Pancreas (tissue), 10 donors: ENCODE measurements around the gene SETBP1. TPM values are rescaled to one million over a fixed set of nuclear protein-coding genes. Genes with fewer than 3 reads are reported as not detected.
A peak's percentile ranks its signal among the peaks of the same experiment; 100 is the strongest.

Experiments used
- ATAC-seq, 4 donors: fragments of 200-7000 bp; cut with Tn5 transposase; one replicate each; pipeline versions ENCODE4 v1.8.0 to v1.9.1; 2020; ENCODE audit warnings: mild to moderate bottlenecking in 4 of 4, moderate library complexity in 4 of 4
- DNase-seq, 6 donors: peaks; one replicate each; pipeline ENCODE4 v3.0.0-alpha.2; 2020
- FAIRE-seq: peaks from 2 replicates; lab custom pipeline; 2012; peaks lifted over from hg19 to GRCh38; lab: Jason Lieb, UNC
- H3K27ac ChIP-seq, 4 donors: fragments of 200-600 bp; sonication (generic); 1 replicate in 3 of 4; 2 replicates in 1 of 4; pipeline versions ENCODE4 v1.5.0 to v1.8.0; 2020
- H3K27me3 ChIP-seq, 4 donors: fragments of 200-600 bp; one replicate each; pipeline ENCODE4 v1.8.0; 2021
- H3K36me3 ChIP-seq, 3 donors: fragments of 200-600 bp; sonication (generic) in 1 of 3; one replicate each; pipeline versions ENCODE4 v1.5.0 to v1.8.0; 2020 to 2021
- H3K4me1 ChIP-seq, 3 donors: fragments of 200-600 bp; one replicate each; pipeline ENCODE4 v1.8.0; 2021
- H3K4me3 ChIP-seq, 4 donors: fragments of 200-600 bp; sonication (generic) in 2 of 4; one replicate each; pipeline versions ENCODE4 v1.5.0 to v1.8.0; 2020 to 2021
- H3K9me3 ChIP-seq, 4 donors: fragments of 200-600 bp; one replicate each; pipeline ENCODE4 v1.8.0; 2021
- WGBS, 2 donors: extraction: QIAGEN DNeasy Blood & Tissue Kit; methylation state at CpG; one replicate each; pipeline ENCODE4 v1.1.7; 2013; 5-methylcytosine and 5-hydroxymethylcytosine counted together
- intact Hi-C, 3 donors: fragments of 100-400 bp; cut with DNase I; formaldehyde crosslinking; loops; one replicate each; pipeline versions ENCODE4 v1.11.1 to v1.14.2; 2022
- polyA plus RNA-seq, 2 donors: library from polyadenylated mRNA; stranded (reverse); fragments of 200-250 nt; gene quantifications; one replicate each; pipeline ENCODE4 v1.2.3, GENCODE V29; 2013
- total RNA-seq, 6 donors: library from RNA; stranded (reverse); fragmentation: NEBNext Ultra II Directional in 4 of 6; extraction: Animal tissue kit (Norgen Biotek cat#: 25700) in 4 of 6; gene quantifications; one replicate each; pipeline versions ENCODE4 v1.2.1 to v1.2.4, GENCODE V29; 2021 to 2023
- TF ChIP-seq, protein P1 (sequence below), 4 donors: fragments of 200-600 bp; sonication (generic) in 3 of 4; IDR thresholded peaks; one replicate each; pipeline versions ENCODE4 v1.5.0 to v1.8.0; 2021; ENCODE audit warnings: antibody characterized with exemption in 4 of 4
- donor health status: healthy with polysubstance abuse.
- donor health status: DM: no; HTN: no; CAD: no; lungs with moderate emphysema.
- donor health status: DM: no; HTN: no; CAD: no.
- donor health status: control.
- donor health status: control.
- donor health status: Bipolar disorder and iron deficiency.
- donor health status: DM: yes; HTN: yes; CAD: no.
- donor health status: DM: no; HTN: no; CAD: no.
- donor health status: DM: no; HTN: no; CAD: no.
- donor health status: DM: yes; HTN: yes; CAD: no.

The SETBP1 gene
- total and polyA plus RNA-seq, 8 donors, result 3.9 to 24.0 (median 18.1) TPM

DNA sequence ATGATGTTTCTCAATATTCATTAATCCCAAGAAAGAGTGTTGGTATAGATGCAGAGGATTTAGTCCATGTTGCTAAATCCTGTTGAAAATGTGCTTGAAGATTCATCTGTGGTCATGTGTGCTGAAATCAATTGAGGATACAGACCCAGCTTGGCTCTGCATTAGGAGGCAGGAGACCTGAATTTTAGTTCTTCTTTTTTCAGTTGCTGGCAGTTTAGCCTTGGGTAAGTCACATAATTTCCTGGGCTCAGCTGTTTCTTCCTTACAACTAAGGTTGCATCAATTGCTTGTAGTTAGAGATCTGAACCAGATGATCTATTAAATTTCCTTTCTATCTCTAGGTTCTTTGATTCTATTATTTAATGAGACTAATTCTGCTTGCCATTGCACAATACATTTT is 54.4 kb downstream of the SETBP1 start:
- no peak for ATAC-seq
- intact Hi-C loops, result loop anchor here in 1 of 3 donors (10.0 kb wide), 1 partner anchor 50 kb away; the partner anchor contains the start of gene SETBP1

GRCh38 chr18:44736664-44737380 is 56.1 kb downstream of the SETBP1 start:
- TF ChIP-seq, protein P1, sequence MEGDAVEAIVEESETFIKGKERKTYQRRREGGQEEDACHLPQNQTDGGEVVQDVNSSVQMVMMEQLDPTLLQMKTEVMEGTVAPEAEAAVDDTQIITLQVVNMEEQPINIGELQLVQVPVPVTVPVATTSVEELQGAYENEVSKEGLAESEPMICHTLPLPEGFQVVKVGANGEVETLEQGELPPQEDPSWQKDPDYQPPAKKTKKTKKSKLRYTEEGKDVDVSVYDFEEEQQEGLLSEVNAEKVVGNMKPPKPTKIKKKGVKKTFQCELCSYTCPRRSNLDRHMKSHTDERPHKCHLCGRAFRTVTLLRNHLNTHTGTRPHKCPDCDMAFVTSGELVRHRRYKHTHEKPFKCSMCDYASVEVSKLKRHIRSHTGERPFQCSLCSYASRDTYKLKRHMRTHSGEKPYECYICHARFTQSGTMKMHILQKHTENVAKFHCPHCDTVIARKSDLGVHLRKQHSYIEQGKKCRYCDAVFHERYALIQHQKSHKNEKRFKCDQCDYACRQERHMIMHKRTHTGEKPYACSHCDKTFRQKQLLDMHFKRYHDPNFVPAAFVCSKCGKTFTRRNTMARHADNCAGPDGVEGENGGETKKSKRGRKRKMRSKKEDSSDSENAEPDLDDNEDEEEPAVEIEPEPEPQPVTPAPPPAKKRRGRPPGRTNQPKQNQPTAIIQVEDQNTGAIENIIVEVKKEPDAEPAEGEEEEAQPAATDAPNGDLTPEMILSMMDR (IDR thresholded peaks at IDR 0.05), result no peak
- peak in 1 of 4 donors; percentile 11 for ATAC-seq
- Histone ChIP-seq H3K36me3 (no peaks in the 10 kb centered on the region), H3K4me3 (no peak overlapping the region), H3K9me3 (no peaks in the 10 kb centered on the region), H3K4me1 (peaks cover 13 to 27% (median 14%) of the 10 kb centered on the region in 3 donors), H3K27me3 (no peaks in the 10 kb centered on the region), H3K27ac (no peak overlapping the region)
- DNase-seq, result no peak
- FAIRE-seq, result no peak
- WGBS, 2 donors, result 78 to 84% methylated on average over 3 of the region's 3 CpGs
- intact Hi-C loops, result loop anchor here in 1 of 3 donors (10.0 kb wide), 1 partner anchor 52 kb away; the partner anchor contains the start of gene SETBP1

More for the DNA sequence above, 54.4 kb downstream of the SETBP1 start:
- Histone ChIP-seq H3K36me3 (no peaks in the 10 kb centered on the region), H3K4me1 (peaks cover 13 to 30% (median 16%) of the 10 kb centered on the region in 3 donors), H3K27me3 (no peaks in the 10 kb centered on the region), H3K4me3 (no peak overlapping the region), H3K9me3 (no peaks in the 10 kb centered on the region), H3K27ac (no peak overlapping the region)
- no peak for FAIRE-seq
- no peak for DNase-seq
- TF ChIP-seq, protein P1 (IDR thresholded peaks at IDR 0.05), result no peak

DNA sequence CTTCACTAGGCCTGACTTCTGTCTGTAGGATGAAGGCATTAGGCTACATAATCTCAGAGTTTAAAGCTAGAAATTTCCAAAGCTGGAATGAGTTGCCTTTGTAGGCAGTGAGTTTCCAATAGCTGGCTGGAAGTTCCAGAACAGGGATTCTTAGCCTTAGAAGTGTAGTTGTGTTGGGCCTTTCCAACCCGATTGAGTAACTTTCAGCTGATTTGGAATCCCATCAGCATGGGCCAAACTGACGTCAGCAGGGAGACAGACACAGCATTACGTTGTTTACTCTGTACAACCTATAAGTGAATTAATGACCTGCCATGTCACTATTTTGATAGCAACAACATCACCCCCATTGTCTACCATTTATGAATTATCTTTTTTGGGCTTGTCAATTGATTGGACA is 56.9 kb downstream of the SETBP1 start:
- FAIRE-seq, result no peak
- Histone ChIP-seq H3K4me1 (peaks cover 8 to 25% (median 11%) of the 10 kb centered on the region in 3 donors), H3K36me3 (no peaks in the 10 kb centered on the region), H3K27me3 (no peaks in the 10 kb centered on the region), H3K27ac (no peak overlapping the region), H3K4me3 (no peak overlapping the region), H3K9me3 (no peaks in the 10 kb centered on the region)
- TF ChIP-seq, protein P1 (IDR thresholded peaks at IDR 0.05), result no peak
- intact Hi-C loops, result loop anchor here in 1 of 3 donors (10.0 kb wide), 1 partner anchor 53 kb away; the partner anchor contains the start of gene SETBP1
- WGBS, 2 donors, result 89 to 92% methylated on average over 3 of the region's 3 CpGs
- ATAC-seq, result no peak
- DNase-seq, result no peak

DNA sequence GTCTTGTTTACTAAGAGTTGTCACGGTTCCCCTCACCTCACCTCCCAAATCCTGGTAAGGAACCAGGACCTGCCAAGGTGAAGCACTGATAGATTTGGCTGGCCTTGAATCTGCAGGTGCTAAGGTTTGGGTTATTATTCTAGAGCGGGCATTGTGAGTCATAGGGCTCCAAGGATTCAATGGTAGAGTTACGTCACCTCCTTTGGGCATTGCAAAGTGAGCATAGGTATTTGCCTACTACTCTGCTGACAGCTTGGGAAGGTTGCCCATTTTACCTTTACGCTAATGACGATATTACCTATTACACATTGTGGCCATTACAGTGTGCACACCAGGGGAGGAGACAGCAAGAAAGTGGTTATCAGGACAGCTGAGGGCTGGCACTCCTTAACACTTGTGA is 59.3 kb downstream of the SETBP1 start:
- ATAC-seq, result peak; percentile 74 to 91 (median 82)
- intact Hi-C loops, result loop anchor here in 1 of 3 donors (10.0 kb wide), 1 partner anchor 55 kb away; the partner anchor contains the start of gene SETBP1
- FAIRE-seq, result no peak
- Histone ChIP-seq H3K4me3 (no peak overlapping the region), H3K4me1 (peaks cover 4 to 13% (median 6%) of the 10 kb centered on the region in 3 donors), H3K9me3 (no peaks in the 10 kb centered on the region), H3K27me3 (no peaks in the 10 kb centered on the region), H3K27ac (no peak overlapping the region), H3K36me3 (no peaks in the 10 kb centered on the region)
- DNase-seq, result peak in 4 of 6 donors; percentile 23 to 78 (median 69)
- 32 to 45% methylated on average over 5 of the region's 5 CpGs for WGBS, 2 donors
- TF ChIP-seq, protein P1 (IDR thresholded peaks at IDR 0.05), result no peak

DNA sequence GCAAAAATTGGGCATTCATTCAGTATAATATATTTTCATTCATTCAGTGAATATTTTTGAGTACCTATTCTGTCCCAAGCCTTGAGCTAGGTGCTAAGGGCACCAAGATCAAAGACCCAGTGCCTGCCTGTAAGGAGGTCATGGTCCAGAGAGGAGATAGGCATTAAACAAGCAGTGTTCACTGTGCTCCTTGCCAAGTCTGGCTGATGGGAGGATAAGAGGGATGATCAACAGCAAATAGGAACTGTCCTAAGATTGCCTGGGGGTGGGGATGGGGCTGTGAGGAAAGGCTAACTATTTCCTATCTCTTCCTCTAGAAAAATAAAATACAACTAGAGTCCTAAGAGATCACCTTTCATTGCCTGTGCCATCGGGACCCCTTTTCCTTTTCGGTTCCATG is 60.4 kb downstream of the SETBP1 start:
- intact Hi-C loops, result no loop called here
- TF ChIP-seq, protein P1 (IDR thresholded peaks at IDR 0.05), result no peak
- H3K4me1 ChIP-seq, result peaks cover 4 to 14% (median 6%) of the 10 kb centered on the region in 3 donors
- no peaks in the 10 kb centered on the region for H3K36me3 ChIP-seq
- FAIRE-seq (no peak), DNase-seq (no peak), ATAC-seq (no peak)
- H3K27me3 ChIP-seq, result no peaks in the 10 kb centered on the region
- 95 to 97% methylated on average over 2 of the region's 2 CpGs for WGBS, 2 donors
- no peak overlapping the region for H3K27ac ChIP-seq
- H3K9me3 ChIP-seq, result no peaks in the 10 kb centered on the region
- H3K4me3 ChIP-seq, result no peak overlapping the region
